Epithelial cell of prostate (primary cell): Measurements from ENCODE around the gene IL27RA.

Experiments used
- DNase-seq: peaks from one replicate; pipeline ENCODE4 v3.0.0-alpha.2; 2011; ENCODE audit warnings: low read depth, low spot score
- H3K27ac ChIP-seq: fragments of 450-650 bp; 2 replicates; pipeline ENCODE4 v1.5.1; 2017; ENCODE audit warnings: mild to moderate bottlenecking

Gene IL27RA

GRCh38 chr19:14080887-14081796 lies 49.6 kb downstream of the IL27RA start:
- peak overlapping the region; percentile 88 for H3K27ac ChIP-seq
- peak; percentile 86 for DNase-seq

GRCh38 chr19:14081797-14082674 lies 50.5 kb downstream of the IL27RA start:
- DNase-seq: peak; percentile 81
- peak overlapping the region; percentile 88 for H3K27ac ChIP-seq

- no peak overlapping the region for H3K27ac ChIP-seq
- no peak for DNase-seq
These were observed 51.1 kb downstream of the IL27RA start for GRCh38 chr19:14082675-14082960.

DNA sequence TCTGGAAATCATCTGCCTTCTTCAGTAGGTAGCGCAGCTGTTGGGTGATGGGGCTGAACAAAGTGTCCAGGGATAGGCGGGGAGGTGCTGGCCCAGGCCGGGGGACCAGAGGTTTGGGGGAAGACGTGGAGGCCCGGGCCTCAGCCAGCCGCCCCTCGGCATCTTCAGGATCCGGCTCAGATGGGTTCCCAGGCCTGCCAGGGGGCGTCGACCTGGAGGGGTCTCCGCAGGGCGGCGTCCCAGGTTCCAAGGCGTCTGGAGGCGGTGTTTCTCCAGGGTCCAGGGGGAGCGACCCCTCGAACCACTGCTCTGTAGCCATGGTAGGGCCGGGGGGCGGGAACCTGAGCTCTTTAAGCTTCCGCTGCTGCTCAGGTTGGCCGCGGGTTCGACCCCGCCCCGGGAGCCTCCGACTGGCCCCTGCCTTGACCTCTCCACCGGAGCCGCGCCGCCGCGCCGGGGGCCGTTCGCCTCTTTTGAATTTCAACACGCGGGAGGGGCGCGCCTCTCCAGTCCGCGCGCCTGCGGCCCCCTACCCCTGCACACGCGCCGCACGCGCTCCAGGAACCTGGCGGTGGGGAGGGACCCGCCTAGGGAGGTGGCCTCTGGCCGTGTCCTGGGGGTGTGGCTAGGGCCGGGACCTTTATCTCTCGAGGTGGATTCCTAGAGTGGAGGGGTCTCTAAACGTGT lies 53.9 kb downstream of the IL27RA start, which contains the start of gene C19orf67:
TSS of gene C19orf67 (minus strand) at position 475 of the 687 bp plus-strand sequence. CDS start at position 319, 156 bp downstream.
- no peak within 1 kb of the TSS for H3K27ac ChIP-seq
- no peak for DNase-seq

- no peak for DNase-seq
- no peak overlapping the region for H3K27ac ChIP-seq
These were observed 54.5 kb downstream of the IL27RA start for GRCh38 chr19:14086098-14086497.

- DNase-seq: no peak
- no peak overlapping the region for H3K27ac ChIP-seq
These were observed 57.3 kb downstream of the IL27RA start for GRCh38 chr19:14088634-14089411.

DNA sequence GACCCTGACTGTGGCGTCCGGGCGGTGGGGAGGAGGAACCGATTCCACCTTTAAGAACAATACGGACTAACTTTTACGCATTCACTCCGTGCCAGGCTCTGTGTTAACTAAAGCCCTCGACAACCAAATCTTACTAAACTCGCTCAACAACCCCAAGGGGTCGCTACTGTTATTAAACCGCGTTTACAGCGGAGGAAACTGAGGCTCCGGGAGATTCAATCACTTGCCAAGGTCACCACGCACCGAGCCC lies 57.8 kb downstream of the IL27RA start:
- H3K27ac ChIP-seq: no peak overlapping the region
- no peak for DNase-seq

GRCh38 chr19:14089662-14090508 lies 58.3 kb downstream of the IL27RA start:
- DNase-seq: no peak
- H3K27ac ChIP-seq: peak overlapping the region; percentile 23

DNA sequence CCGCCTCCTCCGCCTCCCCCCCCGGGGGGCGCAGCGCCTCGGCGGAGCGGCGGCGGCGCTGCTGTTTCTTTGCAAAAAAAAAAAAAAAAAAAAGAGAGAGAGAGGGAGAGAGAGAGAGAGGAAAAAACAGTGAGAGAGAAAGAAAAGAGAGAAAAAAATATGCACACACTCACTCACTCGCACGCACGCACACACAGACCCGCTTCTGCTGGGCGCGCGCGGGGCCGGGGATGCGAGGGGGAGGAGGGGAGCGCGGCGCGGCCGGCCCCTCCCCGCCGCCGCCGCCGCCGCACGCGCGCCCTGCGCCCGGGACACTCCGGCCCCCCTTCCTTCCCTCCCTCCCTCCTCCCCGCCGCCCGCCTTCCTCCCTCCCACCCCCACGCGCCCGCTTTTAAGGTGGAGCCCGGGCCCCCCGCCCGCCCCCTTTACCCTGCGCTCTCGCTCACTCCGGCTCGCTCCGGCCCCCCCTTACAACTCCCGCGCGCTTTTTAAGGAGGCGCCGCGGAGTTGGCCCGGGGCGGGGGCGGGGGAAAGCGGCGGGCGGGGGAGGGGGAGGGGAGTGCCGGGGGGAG lies 59.0 kb downstream of the IL27RA start, which contains the start of gene SAMD1:
TSS of gene SAMD1 (minus strand) at position 243 of the 572 bp plus-strand sequence.
- DNase-seq: no peak
- H3K27ac ChIP-seq: peak within 1 kb of the TSS; percentile 23

DNA sequence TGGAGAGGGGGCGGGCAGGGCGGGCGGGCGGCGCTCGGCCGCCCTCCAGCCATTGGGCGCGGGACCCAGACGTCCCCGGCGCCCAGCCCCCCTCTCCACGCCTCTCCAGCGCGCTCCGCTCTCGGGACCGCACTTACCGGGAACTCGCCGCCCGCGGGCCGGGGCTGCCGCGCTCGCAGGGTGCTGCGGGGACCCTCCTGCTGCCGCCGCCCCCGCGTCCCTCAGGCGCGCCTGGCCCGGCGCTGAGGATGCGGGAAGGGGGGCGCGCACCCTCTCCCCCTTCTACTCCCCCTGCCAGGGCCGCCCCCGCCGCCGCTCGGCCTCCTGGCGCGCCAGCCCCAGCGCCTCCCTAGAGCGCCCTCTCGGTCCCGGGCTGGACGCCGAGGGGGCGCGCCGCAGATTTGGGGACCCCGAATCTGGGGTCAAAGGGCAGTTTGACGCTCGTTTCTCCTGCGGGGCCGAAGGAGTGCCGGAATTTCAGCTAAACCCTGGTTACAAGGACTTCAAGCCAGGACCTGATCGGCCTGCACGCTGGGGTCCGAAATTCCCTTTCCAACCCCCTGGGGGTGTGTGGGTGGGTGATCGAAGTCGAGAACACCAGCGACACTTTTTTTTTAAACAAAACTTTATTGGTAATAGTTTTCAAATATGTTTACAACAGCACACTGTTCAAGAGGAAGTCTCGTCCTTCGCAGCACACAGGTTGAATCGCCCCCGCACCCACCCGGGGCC lies 59.7 kb downstream of the IL27RA start:
- H3K27ac ChIP-seq: peak overlapping the region; percentile 23
- DNase-seq: no peak

DNA sequence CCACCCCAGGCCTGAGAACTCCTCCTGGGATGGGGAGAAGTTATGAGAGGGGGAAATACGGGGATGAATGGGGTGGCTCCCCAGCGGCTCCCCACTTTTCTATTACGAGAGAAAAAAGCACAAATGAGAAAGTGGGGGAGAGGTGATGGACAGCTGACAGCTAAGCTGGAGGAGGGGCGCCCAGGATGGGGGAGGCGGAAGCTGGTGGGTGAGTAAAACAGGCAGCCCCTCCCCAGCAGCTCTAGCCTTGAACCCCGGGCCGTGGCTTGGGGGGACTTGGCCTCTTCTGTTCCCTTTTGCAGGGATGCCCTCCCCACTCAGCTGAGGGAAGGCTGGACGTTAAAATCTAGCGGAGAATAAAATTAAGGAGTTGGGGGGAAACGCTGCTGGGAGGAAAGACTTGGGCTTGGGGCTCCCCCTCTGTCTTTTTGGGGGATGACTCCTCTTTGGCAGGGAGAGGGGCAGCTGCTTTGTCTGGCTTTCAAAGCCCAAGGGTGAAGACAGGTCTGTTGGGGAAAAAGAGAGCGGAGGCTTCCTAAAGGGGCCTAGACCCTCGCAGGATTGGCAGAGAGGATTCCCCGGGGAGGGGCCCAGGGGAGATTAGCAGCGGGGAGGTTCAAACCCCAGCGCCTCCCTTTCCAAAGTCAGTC lies 60.4 kb downstream of the IL27RA start:
- no peak overlapping the region for H3K27ac ChIP-seq
- DNase-seq: no peak

GRCh38 chr19:14093117-14093823 lies 61.7 kb downstream of the IL27RA start:
- no peak overlapping the region for H3K27ac ChIP-seq
- no peak for DNase-seq

- DNase-seq: no peak
- H3K27ac ChIP-seq: no peak overlapping the region
These were observed 63.3 kb downstream of the IL27RA start for GRCh38 chr19:14094854-14095253.

GRCh38 chr19:14096272-14096992 lies 64.9 kb downstream of the IL27RA start:
- no peak for DNase-seq
- H3K27ac ChIP-seq: no peak overlapping the region

GRCh38 chr19:14097532-14098151 lies 66.1 kb downstream of the IL27RA start:
- no peak overlapping the region for H3K27ac ChIP-seq
- no peak for DNase-seq

DNA sequence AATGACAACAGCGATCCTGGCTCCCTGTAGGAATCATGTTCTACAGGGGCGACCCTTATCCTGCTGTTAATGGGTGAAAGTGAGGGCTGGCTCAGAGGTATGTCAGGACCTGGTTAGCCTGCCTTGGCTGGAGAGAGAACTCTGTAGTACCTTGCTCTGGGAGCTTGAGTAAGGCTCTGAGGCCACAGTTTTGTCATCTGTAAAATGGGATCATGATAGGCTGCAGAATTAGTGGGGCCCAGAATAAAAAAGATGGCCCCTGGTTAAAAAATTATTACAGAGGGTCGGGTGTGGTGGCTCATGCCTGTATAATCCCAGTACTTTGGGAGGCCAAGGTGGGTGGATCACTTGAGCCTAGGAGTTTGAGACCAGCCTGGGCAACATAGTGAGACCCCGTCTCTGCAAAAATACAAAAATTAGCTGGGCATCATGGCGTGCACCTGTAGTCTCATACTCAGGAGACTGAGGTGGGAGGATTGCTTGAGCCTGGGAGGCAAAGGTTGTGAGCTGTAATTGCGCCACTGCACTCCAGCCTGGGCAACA lies 69.5 kb downstream of the IL27RA start:
- no peak overlapping the region for H3K27ac ChIP-seq
- no peak for DNase-seq
